ENCODE results near the gene FAM222B. TPM values are rescaled to one million over a fixed set of nuclear protein-coding genes. Genes with fewer than 3 reads are reported as not detected.
"Not testable (repeated sequence)": the region's sequence is repeated elsewhere in the genome, so short reads cannot be mapped to it uniquely, and the experiment has no call there.

The FAM222B gene
- total and polyA plus RNA-seq, 4 donors, result 4.3 to 33.1 (median 19.8) TPM

- Histone ChIP-seq H3K27me3 (ENCODE audit: control insufficient read depth, insufficient read depth, low read length) (no peaks in the 10 kb centered on the region), H3K9me3 (ENCODE audit: control insufficient read depth, insufficient read depth, low read length) (no peaks in the 10 kb centered on the region), H3K4me3 (ENCODE audit: low read depth, low read length) (no peak overlapping the region), H3K4me1 (ENCODE audit: control insufficient read depth, insufficient read depth, low read length) (peaks cover 3% of the 10 kb centered on the region), H3K27ac (ENCODE audit: low read depth, low read length) (no peak overlapping the region), H3K36me3 (ENCODE audit: control insufficient read depth, insufficient read depth, low read length) (no peaks in the 10 kb centered on the region)
- peak in 3 of 6 donors; percentile 49 to 96 (median 53) for DNase-seq (ENCODE audit: low read depth in 4 of 6, low spot score in 6 of 6)
- 20% methylated on average over 1 of the region's 2 CpGs for WGBS (ENCODE audit: insufficient coverage)
Measured at GRCh38 chr17:28796062-28796461, 46.5 kb downstream of the FAM222B start.

GRCh38 chr17:28794846-28795441 is 47.6 kb downstream of the FAM222B start:
- H3K36me3 ChIP-seq (ENCODE audit: control insufficient read depth, insufficient read depth, low read length); H3K9me3 ChIP-seq (ENCODE audit: control insufficient read depth, insufficient read depth, low read length); H3K4me3 ChIP-seq (ENCODE audit: low read depth, low read length); H3K4me1 ChIP-seq (ENCODE audit: control insufficient read depth, insufficient read depth, low read length); DNase-seq (ENCODE audit: low read depth in 4 of 6, low spot score in 6 of 6); H3K27me3 ChIP-seq (ENCODE audit: control insufficient read depth, insufficient read depth, low read length); H3K27ac ChIP-seq (ENCODE audit: low read depth, low read length): not testable (repeated sequence)
- WGBS (ENCODE audit: insufficient coverage), result 95% methylated on average over 6 of the region's 14 CpGs

DNA sequence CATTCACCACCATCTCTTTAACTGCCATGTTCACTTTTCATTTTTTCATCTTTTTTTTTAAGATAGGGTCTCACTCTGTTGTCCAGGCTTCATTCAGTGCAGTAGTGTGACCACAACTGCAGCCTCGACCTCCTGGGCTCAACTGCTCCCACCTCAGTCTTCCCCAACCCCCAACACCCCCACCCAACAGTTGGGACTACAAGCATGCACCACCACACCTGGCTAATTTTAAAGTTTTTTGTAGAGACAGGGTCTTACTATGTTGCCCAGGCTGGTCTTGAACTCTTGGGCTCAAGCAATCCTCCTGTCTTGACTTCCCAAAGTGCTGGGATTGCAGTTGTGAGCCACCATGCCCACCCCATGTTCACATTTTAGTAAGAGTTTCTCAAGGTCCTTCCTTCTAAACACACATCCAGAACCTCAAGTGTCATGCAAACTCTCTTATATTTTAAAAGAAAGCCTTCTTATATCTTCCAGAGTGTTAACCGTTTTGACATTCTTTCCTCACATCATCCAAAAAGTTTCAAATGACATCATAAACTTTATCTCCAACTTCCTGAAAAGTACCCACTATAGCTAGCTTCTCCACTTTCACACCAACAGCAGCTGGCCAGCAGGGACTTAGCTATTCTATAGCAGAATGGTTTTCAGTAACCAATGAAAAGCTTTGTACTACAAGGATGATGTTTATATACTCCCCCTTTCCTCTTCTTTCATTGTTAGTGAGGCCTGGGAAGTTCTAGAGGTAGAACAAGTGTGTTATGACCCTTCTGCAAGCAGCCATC is 49.5 kb downstream of the FAM222B start:
- WGBS (ENCODE audit: insufficient coverage), result 100% methylated on average over 1 of the region's 2 CpGs
- peaks cover 3% of the 10 kb centered on the region for H3K36me3 ChIP-seq (ENCODE audit: control insufficient read depth, insufficient read depth, low read length)
- H3K4me3 ChIP-seq (ENCODE audit: low read depth, low read length), result no peak overlapping the region
- H3K4me1 ChIP-seq (ENCODE audit: control insufficient read depth, insufficient read depth, low read length), result peaks cover 3% of the 10 kb centered on the region
- no peak for DNase-seq (ENCODE audit: low read depth in 4 of 6, low spot score in 6 of 6)
- H3K9me3 ChIP-seq (ENCODE audit: control insufficient read depth, insufficient read depth, low read length), result no peaks in the 10 kb centered on the region
- H3K27ac ChIP-seq (ENCODE audit: low read depth, low read length), result no peak overlapping the region
- no peaks in the 10 kb centered on the region for H3K27me3 ChIP-seq (ENCODE audit: control insufficient read depth, insufficient read depth, low read length)

DNA sequence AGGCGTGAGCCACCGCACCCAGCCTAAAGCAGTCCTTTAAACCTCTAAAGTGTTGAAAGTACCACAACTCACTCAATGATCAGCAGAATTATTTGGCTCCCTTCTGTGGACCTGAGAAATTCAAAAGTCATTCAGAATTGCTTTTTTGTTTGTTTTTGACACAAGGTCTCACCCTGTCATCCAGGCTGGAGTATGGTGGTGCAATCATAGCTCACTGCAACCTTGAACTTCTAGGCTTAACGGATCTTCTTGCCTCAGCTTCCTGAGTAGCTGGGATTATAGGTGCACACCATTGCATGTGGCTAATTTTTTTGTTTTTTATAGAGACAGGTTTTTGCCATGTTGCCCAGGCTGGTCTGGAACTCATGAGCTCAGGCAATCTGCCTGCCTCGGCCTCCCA is 54.5 kb downstream of the FAM222B start:
- Histone ChIP-seq H3K4me3 (ENCODE audit: low read depth, low read length) (no peak overlapping the region), H3K36me3 (ENCODE audit: control insufficient read depth, insufficient read depth, low read length) (peaks cover 3% of the 10 kb centered on the region), H3K27me3 (ENCODE audit: control insufficient read depth, insufficient read depth, low read length) (no peaks in the 10 kb centered on the region), H3K4me1 (ENCODE audit: control insufficient read depth, insufficient read depth, low read length) (no peaks in the 10 kb centered on the region), H3K9me3 (ENCODE audit: control insufficient read depth, insufficient read depth, low read length) (no peaks in the 10 kb centered on the region), H3K27ac (ENCODE audit: low read depth, low read length) (no peak overlapping the region)
- WGBS (ENCODE audit: insufficient coverage), result 100% methylated on average over 3 of the region's 4 CpGs
- no peak for DNase-seq (ENCODE audit: low read depth in 4 of 6, low spot score in 6 of 6)

DNA sequence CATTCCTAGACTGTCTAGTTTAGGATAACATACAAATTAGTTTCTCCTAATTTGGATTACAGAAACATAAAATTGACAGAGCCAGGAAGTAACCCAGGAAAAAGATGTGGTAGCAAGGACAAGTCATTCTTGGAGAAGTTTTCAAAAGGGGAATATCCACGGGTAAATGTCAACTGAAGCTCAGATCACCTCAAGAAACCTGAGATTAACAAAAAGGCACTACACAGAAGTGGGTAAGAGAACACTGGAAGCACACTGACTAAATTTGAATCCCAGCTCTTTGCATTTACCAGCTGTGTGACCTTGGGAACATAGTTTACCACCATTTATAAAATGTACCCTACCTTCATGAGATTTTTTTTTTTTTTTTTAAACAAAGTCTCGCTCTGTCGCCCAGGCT is 59.4 kb downstream of the FAM222B start:
- Histone ChIP-seq H3K4me1 (ENCODE audit: control insufficient read depth, insufficient read depth, low read length) (no peaks in the 10 kb centered on the region), H3K9me3 (ENCODE audit: control insufficient read depth, insufficient read depth, low read length) (no peaks in the 10 kb centered on the region), H3K36me3 (ENCODE audit: control insufficient read depth, insufficient read depth, low read length) (peaks cover 4% of the 10 kb centered on the region), H3K27ac (ENCODE audit: low read depth, low read length) (no peak overlapping the region), H3K27me3 (ENCODE audit: control insufficient read depth, insufficient read depth, low read length) (no peaks in the 10 kb centered on the region), H3K4me3 (ENCODE audit: low read depth, low read length) (no peak overlapping the region)
- no peak for DNase-seq (ENCODE audit: low read depth in 4 of 6, low spot score in 6 of 6)
- 100% methylated on average over 1 of the region's 3 CpGs for WGBS (ENCODE audit: insufficient coverage)

DNA sequence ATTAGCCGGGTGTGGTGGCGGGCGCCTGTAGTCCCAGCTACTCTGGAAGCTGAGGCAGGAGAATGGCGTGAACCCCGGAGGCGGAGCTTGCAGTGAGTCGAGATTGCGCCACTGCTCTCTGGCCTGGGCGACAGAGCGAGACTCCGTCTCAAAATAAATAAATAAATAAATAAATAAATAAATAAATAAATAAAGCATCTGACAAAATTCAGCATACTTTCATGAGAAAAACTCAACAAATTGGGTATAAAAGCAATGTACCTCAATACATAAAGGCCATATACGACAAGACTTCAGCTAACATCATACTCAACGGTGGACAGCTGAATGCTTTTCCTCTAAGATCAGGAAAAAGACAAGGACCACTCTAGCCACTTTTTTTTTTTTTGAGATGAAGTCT is 63.0 kb downstream of the FAM222B start:
- not testable (repeated sequence) for H3K4me3 ChIP-seq (ENCODE audit: low read depth, low read length); H3K27me3 ChIP-seq (ENCODE audit: control insufficient read depth, insufficient read depth, low read length); DNase-seq (ENCODE audit: low read depth in 4 of 6, low spot score in 6 of 6); H3K9me3 ChIP-seq (ENCODE audit: control insufficient read depth, insufficient read depth, low read length); H3K27ac ChIP-seq (ENCODE audit: low read depth, low read length); H3K36me3 ChIP-seq (ENCODE audit: control insufficient read depth, insufficient read depth, low read length); H3K4me1 ChIP-seq (ENCODE audit: control insufficient read depth, insufficient read depth, low read length)
- 100% methylated on average over 4 of the region's 13 CpGs for WGBS (ENCODE audit: insufficient coverage)

DNA sequence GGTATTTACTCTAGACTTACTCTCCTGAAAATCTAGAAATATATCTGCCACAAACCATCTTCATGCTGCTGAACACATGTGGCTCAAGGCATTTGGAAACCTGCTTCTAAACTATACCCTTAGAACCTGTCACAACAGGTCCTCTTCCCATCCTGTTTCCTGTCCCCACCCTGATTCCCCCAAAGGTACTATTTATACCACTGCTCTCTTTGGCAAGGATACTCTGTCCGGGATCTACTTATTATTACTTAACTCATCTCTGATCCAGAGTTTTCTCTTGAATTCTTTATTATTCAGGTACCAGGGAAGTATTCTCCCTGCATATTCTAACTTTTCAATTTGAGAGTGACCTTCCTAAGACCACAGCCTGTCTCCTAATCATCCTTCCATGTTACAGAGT is 65.4 kb downstream of the FAM222B start:
- no peak overlapping the region for H3K4me3 ChIP-seq (ENCODE audit: low read depth, low read length)
- peaks cover 4% of the 10 kb centered on the region for H3K36me3 ChIP-seq (ENCODE audit: control insufficient read depth, insufficient read depth, low read length)
- WGBS (ENCODE audit: insufficient coverage), result no CpG with 5 or more reads among the region's 1 CpG

GRCh38 chr17:28774206-28774605 is 68.4 kb downstream of the FAM222B start:
- H3K27ac ChIP-seq (ENCODE audit: low read depth, low read length), result no peak overlapping the region

More for the DNA sequence above, 65.4 kb downstream of the FAM222B start:
- Histone ChIP-seq H3K4me1 (ENCODE audit: control insufficient read depth, insufficient read depth, low read length) (no peaks in the 10 kb centered on the region), H3K27ac (ENCODE audit: low read depth, low read length) (no peak overlapping the region), H3K9me3 (ENCODE audit: control insufficient read depth, insufficient read depth, low read length) (no peaks in the 10 kb centered on the region), H3K27me3 (ENCODE audit: control insufficient read depth, insufficient read depth, low read length) (no peaks in the 10 kb centered on the region)
- DNase-seq (ENCODE audit: low read depth in 4 of 6, low spot score in 6 of 6), result no peak

GRCh38 chr17:28773736-28774135 is 68.9 kb downstream of the FAM222B start:
- no peak for DNase-seq (ENCODE audit: low read depth in 4 of 6, low spot score in 6 of 6)
- H3K9me3 ChIP-seq (ENCODE audit: control insufficient read depth, insufficient read depth, low read length), result no peaks in the 10 kb centered on the region
- 100% methylated on average over 2 of the region's 6 CpGs for WGBS (ENCODE audit: insufficient coverage)
- no peak overlapping the region for H3K27ac ChIP-seq (ENCODE audit: low read depth, low read length)
- H3K4me1 ChIP-seq (ENCODE audit: control insufficient read depth, insufficient read depth, low read length), result no peaks in the 10 kb centered on the region
- no peak overlapping the region for H3K4me3 ChIP-seq (ENCODE audit: low read depth, low read length)
- H3K27me3 ChIP-seq (ENCODE audit: control insufficient read depth, insufficient read depth, low read length), result no peaks in the 10 kb centered on the region
- peaks cover 2% of the 10 kb centered on the region for H3K36me3 ChIP-seq (ENCODE audit: control insufficient read depth, insufficient read depth, low read length)

More at GRCh38 chr17:28774206-28774605, 68.4 kb downstream of the FAM222B start:
- 31% methylated on average over 3 of the region's 3 CpGs for WGBS (ENCODE audit: insufficient coverage)
- Histone ChIP-seq H3K36me3 (ENCODE audit: control insufficient read depth, insufficient read depth, low read length) (peaks cover 2% of the 10 kb centered on the region), H3K4me3 (ENCODE audit: low read depth, low read length) (no peak overlapping the region), H3K9me3 (ENCODE audit: control insufficient read depth, insufficient read depth, low read length) (no peaks in the 10 kb centered on the region), H3K4me1 (ENCODE audit: control insufficient read depth, insufficient read depth, low read length) (no peaks in the 10 kb centered on the region), H3K27me3 (ENCODE audit: control insufficient read depth, insufficient read depth, low read length) (no peaks in the 10 kb centered on the region)
- peak in 1 of 6 donors; percentile 37 for DNase-seq (ENCODE audit: low read depth in 4 of 6, low spot score in 6 of 6)

GRCh38 chr17:28765038-28765437 is 77.6 kb downstream of the FAM222B start:
- Histone ChIP-seq H3K4me1 (ENCODE audit: control insufficient read depth, insufficient read depth, low read length) (peaks cover 29% of the 10 kb centered on the region), H3K36me3 (ENCODE audit: control insufficient read depth, insufficient read depth, low read length) (peaks cover 10% of the 10 kb centered on the region), H3K9me3 (ENCODE audit: control insufficient read depth, insufficient read depth, low read length) (no peaks in the 10 kb centered on the region), H3K27ac (ENCODE audit: low read depth, low read length) (no peak overlapping the region), H3K4me3 (ENCODE audit: low read depth, low read length) (no peak overlapping the region), H3K27me3 (ENCODE audit: control insufficient read depth, insufficient read depth, low read length) (no peaks in the 10 kb centered on the region)
- DNase-seq (ENCODE audit: low read depth in 4 of 6, low spot score in 6 of 6), result no peak
- WGBS (ENCODE audit: insufficient coverage), result 38% methylated on average over 4 of the region's 4 CpGs
